CD4-positive, alpha-beta T cell treated with Interleukin-15 for 1 hour (primary cell): ENCODE results near the gene TMEM63C.
"Not testable (repeated sequence)": the region's sequence is repeated elsewhere in the genome, so short reads cannot be mapped to it uniquely, and the experiment has no call there.

Source experiments
- DNase-seq: peaks from one replicate; pipeline ENCODE4 v3.0.0-alpha.2; 2020

TMEM63C gene

GRCh38 chr14:77260631-77261030 lies 79.0 kb downstream of the TMEM63C start:
- no peak for DNase-seq

GRCh38 chr14:77264466-77265186 lies 83.0 kb downstream of the TMEM63C start:
- DNase-seq = no peak

- no peak for DNase-seq
Observed at GRCh38 chr14:77265187-77265515, 83.6 kb downstream of the TMEM63C start.

GRCh38 chr14:77265561-77266335 lies 84.2 kb downstream of the TMEM63C start:
- DNase-seq = no peak

- DNase-seq = no peak
Observed at GRCh38 chr14:77266336-77266735, 84.7 kb downstream of the TMEM63C start.

- no peak for DNase-seq
Observed at GRCh38 chr14:77267937-77268699, 86.5 kb downstream of the TMEM63C start.

GRCh38 chr14:77268989-77269600 lies 87.5 kb downstream of the TMEM63C start:
- DNase-seq = no peak

- no peak for DNase-seq
Observed at GRCh38 chr14:77270361-77271112, 88.9 kb downstream of the TMEM63C start.

GRCh38 chr14:77271113-77271710 lies 89.6 kb downstream of the TMEM63C start, which contains the start of gene NGB:
NGB (minus strand) TSS chr14:77271206; CDS start chr14:77270937, 269 bp downstream.
- no peak for DNase-seq

- no peak for DNase-seq
Observed at GRCh38 chr14:77272261-77272660, 90.7 kb downstream of the TMEM63C start.

GRCh38 chr14:77273796-77274195 lies 92.2 kb downstream of the TMEM63C start:
- no peak for DNase-seq

- DNase-seq = no peak
Observed at GRCh38 chr14:77275041-77275580, 93.5 kb downstream of the TMEM63C start.

GRCh38 chr14:77275601-77276017 lies 94.0 kb downstream of the TMEM63C start:
- DNase-seq = no peak

- DNase-seq = no peak
Observed at GRCh38 chr14:77276295-77276935, 94.8 kb downstream of the TMEM63C start.

- DNase-seq = no peak
Observed at GRCh38 chr14:77276959-77277358, 95.4 kb downstream of the TMEM63C start.

GRCh38 chr14:77278461-77279230 lies 97.0 kb downstream of the TMEM63C start:
- DNase-seq = no peak

- no peak for DNase-seq
Observed at GRCh38 chr14:77279719-77280118, 98.1 kb downstream of the TMEM63C start.

GRCh38 chr14:77280921-77281320 lies 99.3 kb downstream of the TMEM63C start:
- DNase-seq = not testable (repeated sequence)

GRCh38 chr14:77281852-77282410 lies 100.3 kb downstream of the TMEM63C start:
- no peak for DNase-seq

GRCh38 chr14:77284066-77284465 lies 102.5 kb downstream of the TMEM63C start:
- DNase-seq = no peak
